K562 (cell line): Measurements from ENCODE around the gene PRKAR1B. TPM values are rescaled to one million over a fixed set of nuclear protein-coding genes. Genes with fewer than 3 reads are reported as not detected.

ENCODE experiments used
- ATAC-seq: fragments of 200-7000 bp; cut with Tn5 transposase; 3 replicates; pipeline ENCODE4 v1.9.1; 2020; ENCODE audit warnings: moderate library complexity
- BruUV-seq: library from RNA; stranded (reverse); fragments of 400-500 nt; replicated peaks from 2 replicates; lab custom pipeline; 2021; lab: Mats Ljungman, UMichigan
- CTCF ChIA-PET: fragments of 300-600 bp; formaldehyde crosslinking; extraction: SDS; loops from one replicate; lab custom pipeline; 2021; ENCODE audit warnings: low intra/inter-chr PET ratio; lab: Yijun Ruan, JAX
- POLR2A ChIA-PET: fragments of 300-600, 350-650 bp; sonication (Branson Sonifier 250); formaldehyde crosslinking; extraction: SDS; loops from one replicate; lab custom pipeline; 2021; ENCODE audit warnings: antibody characterized with exemption, inconsistent platforms; lab: Yijun Ruan, JAX
- DNase-seq, 4 experiments: peaks; one replicate each; pipeline versions ENCODE4 v3.0.0 to v3.0.0-alpha.2; 2011 to 2018; ENCODE audit warnings: low spot score in 3 of 4, mixed read lengths in 3 of 4; ENCODE audit errors: extremely low read depth in 1 of 4
- FAIRE-seq: peaks from 2 replicates; lab custom pipeline; 2011; peaks lifted over from hg19 to GRCh38; lab: Jason Lieb, UNC
- H2AFZ ChIP-seq: 2 replicates; pipeline ENCODE4 v1.6.0; 2011; ENCODE audit warnings: low read depth, low read length, control low read depth, inconsistent platforms
- H3K27ac ChIP-seq: fragments of 200-600 bp; 3 replicates; pipeline ENCODE4 v1.8.0; 2011; ENCODE audit warnings: low read depth, mild to moderate bottlenecking, control low read depth, inconsistent platforms, low read length, moderate library complexity, mixed read lengths; ENCODE audit errors: extremely low read depth
- H3K27me3 ChIP-seq, 2 experiments: fragments of 300-600 bp in 1 of 2; 2 replicates in 1 of 2; 3 replicates in 1 of 2; pipeline versions ENCODE4 v1.6.0 to v1.8.0; 2011; ENCODE audit warnings: inconsistent platforms in 2 of 2, low read length in 2 of 2, mild to moderate bottlenecking in 1 of 2, mixed read lengths in 1 of 2, moderate library complexity in 1 of 2; ENCODE audit not compliant: control insufficient read depth in 2 of 2, insufficient read depth in 2 of 2
- H3K36me3 ChIP-seq: fragments of 300-600 bp; 3 replicates; pipeline ENCODE4 v1.8.0; 2011; ENCODE audit warnings: mild to moderate bottlenecking, low read length, inconsistent platforms; ENCODE audit not compliant: control insufficient read depth, insufficient read depth
- H3K4me1 ChIP-seq, 2 experiments: fragments of 200-600 bp in 1 of 2; replicated peaks in 1 of 2; 2 replicates in 1 of 2; 3 replicates in 1 of 2; pipeline versions ENCODE4 v1.5.1 to v1.8.0; 2011; ENCODE audit warnings: inconsistent platforms in 2 of 2, low read length in 2 of 2, mild to moderate bottlenecking in 1 of 2, mixed read lengths in 1 of 2, moderate library complexity in 1 of 2; ENCODE audit not compliant: control insufficient read depth in 2 of 2, insufficient read depth in 2 of 2
- H3K4me2 ChIP-seq: 2 replicates; pipeline ENCODE4 v1.6.1; 2011; ENCODE audit warnings: low read length, control low read depth, inconsistent platforms, mixed read lengths; ENCODE audit not compliant: insufficient read depth
- H3K4me3 ChIP-seq: fragments of 200-600 bp; sonication (generic), shearing (Covaris generic); 2 replicates; pipeline ENCODE4 v1.5.1; 2016; ENCODE audit warnings: control low read depth, inconsistent platforms
- H3K79me2 ChIP-seq: fragments of 200-600 bp; 3 replicates; pipeline ENCODE4 v1.8.0; 2011; ENCODE audit warnings: low read length, inconsistent platforms; ENCODE audit not compliant: control insufficient read depth, insufficient read depth
- H3K9ac ChIP-seq, 2 experiments: 2 replicates each; pipeline versions ENCODE4 v1.6.0 to v1.6.1; 2011; ENCODE audit warnings: low read depth in 2 of 2, low read length in 2 of 2, control low read depth in 1 of 2, inconsistent platforms in 1 of 2, mild to moderate bottlenecking in 1 of 2, mixed read lengths in 1 of 2; ENCODE audit not compliant: insufficient read depth in 1 of 2
- H3K9me1 ChIP-seq: one replicate; pipeline ENCODE4 v1.6.0; 2011; ENCODE audit warnings: inconsistent platforms, mild to moderate bottlenecking, low read length, moderate library complexity; ENCODE audit not compliant: control insufficient read depth, insufficient read depth
- H3K9me3 ChIP-seq: replicated peaks from 2 replicates; pipeline ENCODE4 v1.5.1; 2011; ENCODE audit warnings: low read depth, low read length, inconsistent platforms; ENCODE audit not compliant: control insufficient read depth, insufficient read depth
- H4K20me1 ChIP-seq: replicated peaks from 2 replicates; pipeline ENCODE4 v1.6.1; 2011; ENCODE audit warnings: low read length, inconsistent platforms, mixed read lengths; ENCODE audit not compliant: control insufficient read depth, insufficient read depth
- ASH1L ChIP-seq: fragments of 450-650 bp; IDR thresholded peaks from 2 replicates; pipeline ENCODE4 v1.6.1; 2018; ENCODE audit warnings: borderline replicate concordance, mild to moderate bottlenecking, low read depth; ENCODE audit not compliant: partially characterized antibody
- BRCA1 ChIP-seq, 2 experiments: fragments of 450-650 bp in 1 of 2; sonication (generic) in 1 of 2; formaldehyde crosslinking in 1 of 2; IDR thresholded peaks; 2 replicates each; pipeline versions ENCODE4 v1.5.0 to v1.6.1; 2017 to 2020; ENCODE audit warnings: mild to moderate bottlenecking in 1 of 2, missing genetic modification reagents in 1 of 2
- JUND ChIP-seq, 2 experiments: IDR thresholded peaks; 2 replicates in 1 of 2; 3 replicates in 1 of 2; pipeline ENCODE4 v1.6.1; 2011; ENCODE audit warnings: borderline replicate concordance in 2 of 2, low read depth in 2 of 2, low read length in 2 of 2, improper control_type of control experiment in 1 of 2, missing biosample characterization in 1 of 2, missing genetic modification characterization in 1 of 2, missing genetic modification reagents in 1 of 2
- KLF6 ChIP-seq: fragments of 250-450 bp; sonication (Bioruptor Pico); IDR thresholded peaks from 2 replicates; pipeline ENCODE4 v1.4.0; 2020; ENCODE audit warnings: mild to moderate bottlenecking, moderate library complexity, borderline replicate concordance
- SMAD4 ChIP-seq: fragments of 250-450 bp; sonication (Bioruptor Pico); conservative IDR thresholded peaks from 2 replicates; pipeline ENCODE4 v1.8.0; 2021; ENCODE audit warnings: inconsistent platforms, mild to moderate bottlenecking, moderate library complexity
- SNIP1 ChIP-seq: fragments of 450-650 bp; IDR thresholded peaks from 2 replicates; pipeline ENCODE4 v1.7.1; 2017; ENCODE audit warnings: low read depth, mild to moderate bottlenecking
- ZC3H11A ChIP-seq: IDR thresholded peaks from 2 replicates; pipeline ENCODE4 v1.6.1; 2012; ENCODE audit warnings: low read depth, low read length, improper control_type of control experiment
- ZC3H8 ChIP-seq: fragments of 450-650 bp; IDR thresholded peaks from 2 replicates; pipeline ENCODE4 v1.6.1; 2017
- ZNF224 ChIP-seq: sonication (generic); formaldehyde crosslinking; IDR thresholded peaks from 2 replicates; pipeline ENCODE4 v1.8.0; 2022; ENCODE audit warnings: mild to moderate bottlenecking, missing genetic modification reagents
- ZNF3 ChIP-seq: fragments of 250-450 bp; sonication (Bioruptor Pico); IDR thresholded peaks from 2 replicates; pipeline ENCODE4 v1.5.0; 2021; ENCODE audit warnings: mild to moderate bottlenecking, moderate library complexity
- WGBS: fragments of 100-300 bp; shearing (Covaris generic); methylation state at CpG from one replicate; pipeline ENCODE4 v1.1.6; 2016; ENCODE audit warnings: low coverage, mixed read lengths; ENCODE audit not compliant: insufficient coverage; ENCODE audit errors: missing lambda C conversion rate; 5-methylcytosine and 5-hydroxymethylcytosine counted together
- in situ Hi-C: fragments of 300-500 bp; cut with MboI; formaldehyde crosslinking; loops from 4 replicates; pipeline ENCODE4 v1.15.0; 2018; ENCODE audit warnings: inconsistent platforms, mixed read lengths
- intact Hi-C: fragments of 100-400 bp; cut with micrococcal nuclease; formaldehyde crosslinking; loops from 2 replicates; pipeline ENCODE4 v1.14.2; 2022
- polyA plus RNA-seq, 8 experiments: library from polyadenylated mRNA; depleted of rRNA in 4 of 8; stranded (reverse) in 5 of 8; unstranded in 3 of 8; fragments of >200 nt; fragmentation: Nextera tagmentation in 2 of 8; fragmentation: Illumina TruSeq in 1 of 8; extraction: Ambion mirVana in 2 of 8; extraction: Trizol in 1 of 8; gene quantifications; 2 replicates each; pipeline versions ENCODE4 v1.2.1 to v1.2.3, GENCODE V29; 2011 to 2014; ENCODE audit warnings: inconsistent platforms in 1 of 8, missing spikeins in 1 of 8
- total RNA-seq, 7 experiments: library from RNA; depleted of rRNA in 6 of 7; stranded (reverse); fragments of >200 nt in 6 of 7; fragmentation: Illumina TruSeq in 2 of 7; extraction: Trizol in 2 of 7; gene quantifications; 2 replicates each; pipeline versions ENCODE4 v1.2.1 to v1.2.3, GENCODE V29; 2011 to 2021; ENCODE audit warnings: low replicate concordance in 1 of 7

PRKAR1B gene
- total and polyA plus RNA-seq, 9 of the 15 experiments (the other 6 are each of a cell fraction or from before 2014, with no cell fraction given): 0.99 to 30.5 (median 12.7) TPM

- Histone ChIP-seq H3K27me3 (no peaks in the 10 kb centered on the region), H3K79me2 (no peaks in the 10 kb centered on the region), H4K20me1 (no peaks in the 10 kb centered on the region), H3K27ac (no peak overlapping the region), H3K9me1 (no peaks in the 10 kb centered on the region), H3K4me2 (no peak overlapping the region)
- no peak for ATAC-seq
- FAIRE-seq: no peak
- no peak for DNase-seq
- intact Hi-C loops: no loop called here
- 89% methylated on average over 19 of the region's 21 CpGs for WGBS
- no peak for TF ChIP-seq ZC3H11A
- TF ChIP-seq KLF6: no peak
- TF ChIP-seq, all 486 proteins: peak for 0
- Histone ChIP-seq H3K36me3 (no peaks in the 10 kb centered on the region; the same call in 2 of the 3 replicates), H3K4me1 (peaks cover 0 to 15% of the 10 kb centered on the region in 2 experiments; a peak in 2 of 5 replicates), H2AFZ (no peak overlapping the region), H3K9me3 (no peaks in the 10 kb centered on the region; the same call in 1 of the 2 replicates), H3K9ac (no peak overlapping the region), H3K4me3 (no peak overlapping the region)
- in situ Hi-C loops: no loop called here
- CTCF ChIA-PET: no interaction called here
- no TSS peak for BruUV-seq
- POLR2A ChIA-PET: no interaction called here
Measured at GRCh38 chr7:559396-559705, 167.7 kb downstream of the PRKAR1B start.

GRCh38 chr7:557558-557881 lies 169.6 kb downstream of the PRKAR1B start:
- no peaks in the 10 kb centered on the region for H3K36me3 ChIP-seq
- H3K27me3 ChIP-seq: no peaks in the 10 kb centered on the region
- WGBS: 100% methylated on average over 7 of the region's 12 CpGs
- no peaks in the 10 kb centered on the region for H4K20me1 ChIP-seq
- TF ChIP-seq ZNF224 (CRISPR knock-in tag) (no peak), ZNF3 (no peak), SMAD4 (no peak), JUND (IDR thresholded peaks at IDR 0.05; ENCODE audit: borderline replicate concordance, low read depth, low read length) (no peak), JUND (tag; IDR thresholded peaks at IDR 0.05; ENCODE audit: borderline replicate concordance, low read depth, low read length) (no peak), SNIP1 (no peak), ZC3H8 (no peak), BRCA1 (IDR thresholded peaks at IDR 0.05) (no peak), BRCA1 (CRISPR knock-in tag; IDR thresholded peaks at IDR 0.05) (no peak), ASH1L (no peak)
- no peak overlapping the region for H2AFZ ChIP-seq
- no peaks in the 10 kb centered on the region for H3K9me1 ChIP-seq
- CTCF ChIA-PET: no interaction called here
- no peaks in the 10 kb centered on the region for H3K79me2 ChIP-seq
- H3K9ac ChIP-seq: no peak overlapping the region
- no peak overlapping the region for H3K27ac ChIP-seq
- in situ Hi-C loops (no loop called here), intact Hi-C loops (no loop called here)
- no TSS peak for BruUV-seq
- peaks cover 0 to 23% of the 10 kb centered on the region in 2 experiments; a peak in 2 of 5 replicates for H3K4me1 ChIP-seq
- ATAC-seq: no peak
- POLR2A ChIA-PET: no interaction called here
- H3K9me3 ChIP-seq: no peaks in the 10 kb centered on the region; the same call in 1 of the 2 replicates
- H3K4me3 ChIP-seq: no peak overlapping the region
- H3K4me2 ChIP-seq: no peak overlapping the region
- FAIRE-seq: no peak
- no peak for DNase-seq
